ENCODE data around the gene PEX12. TPM values are rescaled to one million over a fixed set of nuclear protein-coding genes. Genes with fewer than 3 reads are reported as not detected.

PEX12 gene
- total RNA-seq, 1 experiment from 2014 or later, result 3.9 TPM

DNA sequence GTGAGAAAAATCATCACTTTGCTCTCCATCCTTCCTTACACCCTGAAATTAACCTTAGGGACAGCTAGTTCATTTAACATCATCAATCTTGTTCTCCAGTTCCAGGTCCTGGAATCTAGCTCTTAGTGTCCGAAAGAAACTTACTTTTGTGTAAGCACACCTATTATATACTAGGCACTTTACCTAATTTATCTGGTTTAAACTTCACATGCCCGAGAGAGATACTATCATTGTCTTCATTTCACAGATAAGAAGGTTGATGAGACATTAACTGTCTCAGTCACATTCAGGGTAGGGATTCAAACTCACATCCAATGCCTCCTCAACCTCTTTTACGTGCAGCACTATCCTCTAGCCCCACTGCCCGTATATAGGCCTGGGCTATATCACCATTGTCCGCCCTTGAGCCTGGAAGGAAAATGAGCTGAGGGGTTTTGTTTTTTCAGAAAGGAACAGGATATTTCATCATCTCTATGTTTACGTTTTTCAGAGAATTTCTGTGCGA, 8.2 kb upstream of the PEX12 start:
- H3K79me2 ChIP-seq (ENCODE audit: low read length), result peaks cover 44% of the 10 kb centered on the region
- H3K27ac ChIP-seq (ENCODE audit: low read length), result peak overlapping the region; percentile 86
- H3K27me3 ChIP-seq (ENCODE audit: low read length), result no peaks in the 10 kb centered on the region
- no peaks in the 10 kb centered on the region for H3K9me3 ChIP-seq (ENCODE audit: low read length)
- peak overlapping the region; percentile 90 for H2AFZ ChIP-seq (ENCODE audit: low read length)
- no peaks in the 10 kb centered on the region for H3K9me2 ChIP-seq (replicated peaks; ENCODE audit: low read length)
- H3K9ac ChIP-seq (ENCODE audit: low read length), result peak overlapping the region; percentile 96
- DNase-seq (no peak), ATAC-seq (no peak)
- peaks cover 19% of the 10 kb centered on the region for H4K20me1 ChIP-seq (ENCODE audit: low read length)
- H3F3A ChIP-seq (ENCODE audit: low read length, unreplicated experiment), result peaks cover 5% of the 10 kb centered on the region
- H3K4me3 ChIP-seq (ENCODE audit: low read length), result peak overlapping the region; percentile 97
- intact Hi-C loops (cut with micrococcal nuclease), result no loop called here
- POLR2A ChIA-PET (ENCODE audit: unreplicated experiment), result interaction anchor here (0.6 to 0.7 kb wide), 2 partner anchors 31 to 320 kb away, joined by 3 read pairs; no protein-coding TSS in a partner anchor
- no peaks in the 10 kb centered on the region for H3K36me3 ChIP-seq (ENCODE audit: low read depth, low read length)
- TF ChIP-seq EZH2 (IDR thresholded peaks at IDR 0.05; ENCODE audit: low read length, unreplicated experiment), result no peak
- no peak for TF ChIP-seq CTCF (conservative IDR thresholded peaks at IDR 0.05; ENCODE audit: low read depth, low read length)
- no peak for TF ChIP-seq EZH2phosphoT487 (IDR thresholded peaks at IDR 0.05; ENCODE audit: borderline replicate concordance, low read length)
- H3K4me1 ChIP-seq (ENCODE audit: insufficient read depth, low read length), result peaks cover 25% of the 10 kb centered on the region
- BruUV-seq (replicated peaks), result TSS peak; percentile 92
- CTCF ChIA-PET, result no interaction called here
- H3K4me2 ChIP-seq (ENCODE audit: low read length), result peak overlapping the region; percentile 90

GRCh38 chr17:35584061-35584460, 5.7 kb upstream of the PEX12 start:
- Histone ChIP-seq H3K4me1 (ENCODE audit: insufficient read depth, low read length) (peaks cover 15% of the 10 kb centered on the region; the same call in 1 of the 2 replicates), H3K4me3 (ENCODE audit: low read length) (no peak overlapping the region), H3K9me3 (ENCODE audit: low read length) (no peaks in the 10 kb centered on the region), H3K27me3 (ENCODE audit: low read length) (no peaks in the 10 kb centered on the region), H3K9ac (ENCODE audit: low read length) (no peak overlapping the region), H3F3A (ENCODE audit: low read length, unreplicated experiment) (peaks cover 4% of the 10 kb centered on the region), H2AFZ (ENCODE audit: low read length) (no peak overlapping the region), H3K79me2 (ENCODE audit: low read length) (peaks cover 22% of the 10 kb centered on the region), H3K4me2 (ENCODE audit: low read length) (no peak overlapping the region), H3K9me2 (replicated peaks; ENCODE audit: low read length) (no peaks in the 10 kb centered on the region), H3K36me3 (ENCODE audit: low read depth, low read length) (no peaks in the 10 kb centered on the region), H3K27ac (ENCODE audit: low read length) (no peak overlapping the region), H4K20me1 (ENCODE audit: low read length) (peaks cover 4% of the 10 kb centered on the region; the same call in 1 of the 2 replicates)
- ChIA-PET CTCF (no interaction called here), POLR2A (ENCODE audit: unreplicated experiment) (no interaction called here)
- intact Hi-C loops (cut with micrococcal nuclease), result no loop called here
- DNase-seq, result no peak
- BruUV-seq (replicated peaks), result no TSS peak
- TF ChIP-seq EZH2phosphoT487 (IDR thresholded peaks at IDR 0.05; ENCODE audit: borderline replicate concordance, low read length) (no peak), CTCF (conservative IDR thresholded peaks at IDR 0.05; ENCODE audit: low read depth, low read length) (no peak), EZH2 (IDR thresholded peaks at IDR 0.05; ENCODE audit: low read length, unreplicated experiment) (no peak)
- no peak for ATAC-seq

- Histone ChIP-seq H4K20me1 (ENCODE audit: low read length) (no peaks in the 10 kb centered on the region), H3F3A (ENCODE audit: low read length, unreplicated experiment) (peaks cover 3% of the 10 kb centered on the region), H3K9ac (ENCODE audit: low read length) (peak overlapping the region; percentile 94), H2AFZ (ENCODE audit: low read length) (peak overlapping the region; percentile 85), H3K79me2 (ENCODE audit: low read length) (peaks cover 17% of the 10 kb centered on the region), H3K36me3 (ENCODE audit: low read depth, low read length) (peaks cover 3% of the 10 kb centered on the region; the same call in 1 of the 2 replicates), H3K4me2 (ENCODE audit: low read length) (peak overlapping the region; percentile 93), H3K27ac (ENCODE audit: low read length) (peak overlapping the region; percentile 58), H3K27me3 (ENCODE audit: low read length) (no peaks in the 10 kb centered on the region), H3K9me3 (ENCODE audit: low read length) (no peaks in the 10 kb centered on the region), H3K9me2 (replicated peaks; ENCODE audit: low read length) (no peaks in the 10 kb centered on the region), H3K4me1 (ENCODE audit: insufficient read depth, low read length) (peaks cover 18% of the 10 kb centered on the region), H3K4me3 (ENCODE audit: low read length) (peak overlapping the region; percentile 90)
- intact Hi-C loops (cut with micrococcal nuclease), result no loop called here
- TF ChIP-seq EZH2phosphoT487 (IDR thresholded peaks at IDR 0.05; ENCODE audit: borderline replicate concordance, low read length), result no peak
- no peak for TF ChIP-seq EZH2 (IDR thresholded peaks at IDR 0.05; ENCODE audit: low read length, unreplicated experiment)
- no peak for TF ChIP-seq CTCF (conservative IDR thresholded peaks at IDR 0.05; ENCODE audit: low read depth, low read length)
- ChIA-PET POLR2A (ENCODE audit: unreplicated experiment) (interaction anchor here (1.0 kb wide), 1 partner anchor 10 kb away, joined by 3 read pairs; no protein-coding TSS in a partner anchor), CTCF (interaction anchor here (0.8 kb wide), 1 partner anchor 23 kb away, joined by 4 read pairs; no protein-coding TSS in a partner anchor)
- no peak for DNase-seq
- TSS peak; percentile 76 for BruUV-seq (replicated peaks)
- ATAC-seq, result no peak
These were observed 610 bp upstream of the PEX12 start for GRCh38 chr17:35578929-35579432.
